Measurements from ENCODE around the gene NOS1AP. TPM values are rescaled to one million over a fixed set of nuclear protein-coding genes. Genes with fewer than 3 reads are reported as not detected.

The NOS1AP gene
- polyA plus RNA-seq, 3 donors = 0.12 TPM; not detected in 2

GRCh38 chr1:162111572-162111971, 42.1 kb downstream of the NOS1AP start:
- WGBS (ENCODE audit: insufficient coverage) = 97% methylated on average over 4 of the region's 4 CpGs
- no peak overlapping the region for H3K9ac ChIP-seq (ENCODE audit: insufficient read depth, low read length, poor library complexity, severe bottlenecking)
- no peaks in the 10 kb centered on the region for H4K20me1 ChIP-seq (ENCODE audit: insufficient read depth, low read length)
- no peaks in the 10 kb centered on the region for H3K79me2 ChIP-seq (ENCODE audit: insufficient read depth, low read length)
- H3K27ac ChIP-seq (ENCODE audit: low read depth in 1 of 2, low read length in 2 of 2) = no peak overlapping the region
- DNase-seq = no peak
- no peak overlapping the region for H2AFZ ChIP-seq (ENCODE audit: insufficient read depth, low read depth, low read length, poor library complexity, severe bottlenecking)
- H3K4me2 ChIP-seq (replicated peaks; ENCODE audit: extremely low read depth, low read length, poor library complexity, severe bottlenecking) = no peak overlapping the region
- no peaks in the 10 kb centered on the region for H3K36me3 ChIP-seq (replicated peaks in 1 of 2; ENCODE audit: control insufficient read depth in 1 of 2, insufficient read depth in 2 of 2, low read length in 2 of 2)
- H3K27me3 Mint-ChIP-seq (ENCODE audit: low read depth in 3 of 3) = peaks cover 2 to 7% (median 4%) of the 10 kb centered on the region in 3 donors
- TF ChIP-seq CTCF (IDR thresholded peaks at IDR 0.05) = no peak
- H3K4me3 Mint-ChIP-seq = no peak overlapping the region
- H3K4me3 ChIP-seq (replicated peaks in 1 of 3; ENCODE audit: low read depth in 2 of 3, low read length in 3 of 3) = no peak overlapping the region
- peaks cover 4 to 17% (median 10%) of the 10 kb centered on the region in 7 donors for H3K9me3 Mint-ChIP-seq
- H3K27ac Mint-ChIP-seq = peak overlapping the region in 1 of 7 donors; percentile 32
- peaks cover 6% of the 10 kb centered on the region for H3K4me1 Mint-ChIP-seq
- intact Hi-C loops (cut with micrococcal nuclease) = no loop called here
- H3K4me1 ChIP-seq (ENCODE audit: control insufficient read depth in 1 of 2, insufficient read depth in 2 of 2, low read length in 2 of 2) = peaks cover 0 to 8% of the 10 kb centered on the region in 2 donors
- H3K9me3 ChIP-seq (replicated peaks in 1 of 2; ENCODE audit: control insufficient read depth in 1 of 2, insufficient read depth in 1 of 2, low read length in 2 of 2) = peaks cover 5 to 6% of the 10 kb centered on the region in 2 donors
- H3K27me3 ChIP-seq (ENCODE audit: control insufficient read depth in 2 of 2, insufficient read depth in 2 of 2, low read length in 2 of 2) = no peaks in the 10 kb centered on the region
- no peaks in the 10 kb centered on the region for H3K36me3 Mint-ChIP-seq

GRCh38 chr1:162113419-162113818, 43.9 kb downstream of the NOS1AP start:
- intact Hi-C loops (cut with micrococcal nuclease) = no loop called here
- H3K27ac ChIP-seq (ENCODE audit: low read depth in 1 of 2, low read length in 2 of 2) = no peak overlapping the region
- no peak for DNase-seq
- H3K9me3 ChIP-seq (replicated peaks in 1 of 2; ENCODE audit: control insufficient read depth in 1 of 2, insufficient read depth in 1 of 2, low read length in 2 of 2) = peaks cover 3 to 5% of the 10 kb centered on the region in 2 donors
- H3K27me3 ChIP-seq (ENCODE audit: control insufficient read depth in 2 of 2, insufficient read depth in 2 of 2, low read length in 2 of 2) = no peaks in the 10 kb centered on the region
- no peaks in the 10 kb centered on the region for H4K20me1 ChIP-seq (ENCODE audit: insufficient read depth, low read length)
- H3K79me2 ChIP-seq (ENCODE audit: insufficient read depth, low read length) = no peaks in the 10 kb centered on the region
- H3K27me3 Mint-ChIP-seq (ENCODE audit: low read depth in 3 of 3) = peaks cover 2 to 11% (median 4%) of the 10 kb centered on the region in 3 donors
- peaks cover 0 to 8% of the 10 kb centered on the region in 2 donors for H3K4me1 ChIP-seq (ENCODE audit: control insufficient read depth in 1 of 2, insufficient read depth in 2 of 2, low read length in 2 of 2)
- WGBS (ENCODE audit: insufficient coverage) = 76% methylated on average over 2 of the region's 6 CpGs
- H3K36me3 Mint-ChIP-seq = no peaks in the 10 kb centered on the region
- H3K4me2 ChIP-seq (replicated peaks; ENCODE audit: extremely low read depth, low read length, poor library complexity, severe bottlenecking) = no peak overlapping the region
- no peak overlapping the region for H3K4me3 Mint-ChIP-seq
- no peak overlapping the region for H3K4me3 ChIP-seq (replicated peaks in 1 of 3; ENCODE audit: low read depth in 2 of 3, low read length in 3 of 3)
- H2AFZ ChIP-seq (ENCODE audit: insufficient read depth, low read depth, low read length, poor library complexity, severe bottlenecking) = no peak overlapping the region
- peaks cover 4 to 13% (median 8%) of the 10 kb centered on the region in 7 donors for H3K9me3 Mint-ChIP-seq
- no peak overlapping the region for H3K27ac Mint-ChIP-seq
- H3K9ac ChIP-seq (ENCODE audit: insufficient read depth, low read length, poor library complexity, severe bottlenecking) = no peak overlapping the region
- H3K36me3 ChIP-seq (replicated peaks in 1 of 2; ENCODE audit: control insufficient read depth in 1 of 2, insufficient read depth in 2 of 2, low read length in 2 of 2) = no peaks in the 10 kb centered on the region
- TF ChIP-seq CTCF (IDR thresholded peaks at IDR 0.05) = no peak
- peaks cover 6% of the 10 kb centered on the region for H3K4me1 Mint-ChIP-seq
